Endothelial cell of umbilical vein (primary cell): ENCODE measurements around the gene GRK5.

Experiments used
- CTCF ChIP-seq, 2 donors: IDR thresholded peaks; 1 replicate in 1 of 2; 2 replicates in 1 of 2; pipeline ENCODE4 v1.5.1; 2011; ENCODE audit warnings: low read length in 2 of 2, mild to moderate bottlenecking in 2 of 2, moderate library complexity in 2 of 2, control low read depth in 1 of 2, inconsistent platforms in 1 of 2, low read depth in 1 of 2; ENCODE audit not compliant: insufficient read depth in 1 of 2; ENCODE audit errors: extremely low read depth in 1 of 2
- JUN ChIP-seq: IDR thresholded peaks from 2 replicates; pipeline ENCODE4 v1.6.1; 2011; ENCODE audit warnings: borderline replicate concordance, low read depth; ENCODE audit not compliant: insufficient read length, insufficient read depth
- POLR2AphosphoS5 ChIP-seq: IDR thresholded peaks from 2 replicates; pipeline ENCODE4 v1.6.1; 2012; ENCODE audit warnings: low read depth, mild to moderate bottlenecking, control low read depth, low read length, moderate library complexity; ENCODE audit not compliant: insufficient read depth

- TF ChIP-seq CTCF (IDR thresholded peaks at IDR 0.05; ENCODE audit: extremely low read depth in 1 of 2, insufficient read depth in 1 of 2, low read depth in 1 of 2, low read length in 2 of 2) (no peak), JUN (no peak), POLR2AphosphoS5 (no peak)
Observed at GRCh38 chr10:119496273-119496672, 288.9 kb downstream of the GRK5 start.
